Fibroblast of pulmonary artery (primary cell): Measurements from ENCODE around the gene DENND1A.
A peak's percentile ranks its signal among the peaks of the same experiment; 100 is the strongest.

Source experiments
- DNase-seq: peaks from one replicate; pipeline ENCODE4 v3.0.0-alpha.2; 2010; ENCODE audit warnings: low read depth
- H3K4me3 ChIP-seq: replicated peaks from 2 replicates; pipeline ENCODE4 v1.5.1; 2011; ENCODE audit warnings: low read depth, mild to moderate bottlenecking, control low read depth, low read length, moderate library complexity
- CTCF ChIP-seq: IDR thresholded peaks from 2 replicates; pipeline ENCODE4 v1.5.1; 2011; ENCODE audit warnings: mild to moderate bottlenecking, control low read depth, low read length, inconsistent platforms; ENCODE audit errors: missing control alignments

The DENND1A gene

DNA sequence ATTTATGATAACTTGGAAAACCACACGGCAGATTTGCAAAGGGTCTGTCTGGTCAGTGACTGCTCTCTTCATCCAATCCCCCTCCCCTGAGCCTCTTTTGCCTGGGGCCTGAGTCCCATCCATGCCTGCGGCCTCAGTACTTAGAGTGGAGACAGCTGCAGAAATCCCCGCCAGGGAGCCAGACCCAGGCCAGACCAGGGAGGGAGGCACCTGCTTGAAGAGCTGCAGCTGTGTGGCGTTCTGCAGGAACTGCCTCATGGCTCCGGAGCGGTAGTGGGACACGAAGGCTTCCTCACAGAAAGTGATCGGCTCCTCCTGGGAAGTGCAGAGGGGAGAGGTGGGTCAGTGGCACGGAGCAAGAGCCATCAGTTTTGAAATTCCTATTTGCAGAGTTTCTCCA is 472.3 kb downstream of the DENND1A start:
- TF ChIP-seq CTCF, result no peak
- DNase-seq, result no peak
- no peak overlapping the region for H3K4me3 ChIP-seq

DNA sequence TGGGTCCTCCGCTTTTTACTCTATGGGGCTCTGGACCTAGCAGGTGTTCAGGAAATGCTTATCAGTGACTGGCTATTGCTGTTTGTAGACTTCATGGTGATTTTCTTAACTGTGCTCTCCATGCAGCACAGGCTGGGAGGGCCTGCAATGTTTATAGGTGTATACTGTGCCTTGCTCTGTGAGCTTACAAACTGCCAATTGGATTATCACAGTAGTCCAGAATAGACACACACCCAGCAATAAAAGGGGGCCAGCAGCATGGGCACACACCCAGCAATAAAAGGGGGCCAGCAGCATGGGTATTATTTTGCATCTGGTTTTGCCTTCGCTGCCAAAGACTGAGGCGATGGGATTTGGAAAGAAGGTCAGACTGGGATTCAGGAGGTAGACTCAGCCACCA is 473.9 kb downstream of the DENND1A start:
- no peak for DNase-seq
- H3K4me3 ChIP-seq, result no peak overlapping the region
- TF ChIP-seq CTCF, result no peak

GRCh38 chr9:123455187-123455586 is 474.7 kb downstream of the DENND1A start:
- no peak for TF ChIP-seq CTCF
- no peak for DNase-seq
- H3K4me3 ChIP-seq, result no peak overlapping the region

DNA sequence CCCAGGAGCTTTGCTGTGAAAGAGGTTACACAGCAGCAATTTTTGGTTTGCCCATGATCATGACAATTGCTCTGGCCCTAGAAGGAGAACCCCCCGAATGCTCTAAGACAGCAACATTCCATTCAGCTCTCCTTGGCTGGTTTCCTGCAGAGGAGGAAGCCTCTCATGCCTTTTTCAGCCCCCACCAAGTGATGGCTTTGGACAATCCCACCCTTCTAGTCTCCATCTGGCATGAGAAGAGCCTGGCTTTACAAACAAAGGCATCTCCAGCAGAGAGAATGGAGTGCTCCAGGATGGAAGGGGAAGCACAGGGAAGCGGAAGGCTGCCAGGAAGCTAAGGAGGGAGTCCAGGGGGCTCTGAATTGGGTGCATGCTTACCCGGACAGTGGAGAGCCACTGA is 475.6 kb downstream of the DENND1A start:
- no peak overlapping the region for H3K4me3 ChIP-seq
- TF ChIP-seq CTCF, result no peak

DNA sequence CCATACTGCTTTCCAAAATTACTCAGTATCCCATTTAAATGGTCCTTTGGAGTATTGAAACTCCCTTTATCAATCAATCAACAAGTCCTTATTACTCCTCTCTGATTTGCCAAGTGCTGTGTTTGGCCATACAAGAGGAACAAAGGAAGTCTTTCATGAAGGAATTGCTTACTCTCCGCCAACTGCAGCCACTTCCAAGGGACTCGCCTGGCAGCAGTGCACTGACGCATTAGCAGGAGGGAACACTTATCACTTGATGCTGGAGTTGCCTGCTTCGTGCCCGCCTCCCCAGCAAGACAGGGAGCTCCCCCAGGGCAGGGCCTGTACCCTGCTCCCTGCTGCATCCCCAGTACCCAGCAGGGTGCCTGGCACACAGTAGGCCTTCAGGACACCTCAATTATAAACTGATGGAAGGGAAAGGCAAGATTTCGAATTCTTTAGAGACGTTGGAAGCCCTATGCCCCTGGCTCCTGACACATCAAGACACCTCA is 476.1 kb downstream of the DENND1A start:
- H3K4me3 ChIP-seq, result no peak overlapping the region
- DNase-seq, result peak; percentile 18
- no peak for TF ChIP-seq CTCF

More for the DNA sequence above, 475.6 kb downstream of the DENND1A start:
- DNase-seq, result no peak

DNA sequence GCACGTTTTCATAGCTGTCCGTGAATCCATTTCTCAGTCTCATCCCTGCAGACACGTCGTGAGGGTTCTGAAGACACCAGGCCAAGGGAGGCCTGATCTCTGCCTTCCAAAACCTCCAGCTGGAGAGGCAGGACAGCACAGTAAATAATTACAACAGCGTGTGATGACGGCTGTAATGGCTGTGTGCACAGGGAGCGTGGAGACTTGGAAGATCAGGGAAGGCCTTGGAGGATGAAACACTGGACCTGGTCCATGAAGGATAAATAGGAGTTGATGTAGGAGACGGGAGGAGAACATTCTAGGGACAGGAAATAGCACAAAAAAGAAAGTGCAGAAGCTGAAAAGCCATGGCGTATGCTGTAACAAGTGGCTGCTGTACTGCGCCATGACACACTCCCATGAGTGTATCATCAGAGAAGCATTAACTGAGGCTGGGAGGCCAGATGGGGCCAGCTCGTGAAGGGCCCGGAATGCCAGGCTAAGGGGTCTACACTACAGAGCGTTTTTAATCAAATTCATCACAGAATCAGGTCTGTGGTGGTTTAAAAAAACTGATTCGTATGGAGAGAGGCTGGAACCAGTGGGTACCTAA is 476.8 kb downstream of the DENND1A start:
- H3K4me3 ChIP-seq, result no peak overlapping the region
- no peak for TF ChIP-seq CTCF
- no peak for DNase-seq

DNA sequence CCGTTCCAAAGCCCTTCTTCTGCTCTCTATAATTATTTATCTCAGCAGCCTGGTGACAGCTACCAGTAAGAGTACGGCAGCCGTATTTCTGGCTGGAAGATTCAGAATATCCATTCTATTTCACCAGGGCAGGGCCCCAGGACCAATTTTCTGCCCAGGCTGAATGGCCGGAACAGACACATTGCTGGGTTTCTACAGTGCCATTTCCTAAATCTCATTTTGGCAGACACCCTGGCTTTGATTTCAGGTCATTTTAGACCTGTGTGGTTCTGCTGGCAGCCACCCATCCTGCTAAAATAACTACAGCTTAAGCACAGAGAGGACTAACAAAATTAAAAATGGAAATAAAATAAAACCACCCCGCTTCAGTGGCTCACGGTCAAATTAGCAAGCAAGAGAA is 478.9 kb downstream of the DENND1A start:
- no peak for DNase-seq
- H3K4me3 ChIP-seq, result no peak overlapping the region
- no peak for TF ChIP-seq CTCF
